Neural progenitor cell (in vitro differentiated cells): ENCODE measurements around the gene MOV10L1. TPM values are rescaled to one million over a fixed set of nuclear protein-coding genes. Genes with fewer than 3 reads are reported as not detected.
A peak's percentile ranks its signal among the peaks of the same experiment; 100 is the strongest.

Source experiments
- DNase-seq: peaks from one replicate; pipeline ENCODE4 v3.0.0-alpha.2; 2016; ENCODE audit warnings: low spot score
- H2AFZ ChIP-seq: fragments of 200-600 bp; sonication (generic); replicated peaks from 2 replicates; pipeline ENCODE4 v1.6.1; 2016; ENCODE audit warnings: antibody characterized with exemption
- H3F3A ChIP-seq: fragments of 200-600 bp; sonication (generic); 2 replicates; pipeline ENCODE4 v1.6.1; 2016; ENCODE audit warnings: antibody characterized with exemption, low read depth
- H3K27ac ChIP-seq: fragments of 200-600 bp; sonication (generic); 2 replicates; pipeline ENCODE4 v1.5.1; 2016; ENCODE audit warnings: mild to moderate bottlenecking
- H3K27me3 ChIP-seq: fragments of 200-600 bp; sonication (generic); 2 replicates; pipeline ENCODE4 v1.6.1; 2016; ENCODE audit warnings: mild to moderate bottlenecking, moderate library complexity
- H3K36me3 ChIP-seq: fragments of 200-600 bp; sonication (generic); 2 replicates; pipeline ENCODE4 v1.5.1; 2016
- H3K4me1 ChIP-seq: fragments of 200-600 bp; sonication (generic); 2 replicates; pipeline ENCODE4 v1.6.1; 2016; ENCODE audit warnings: mixed run types
- H3K4me2 ChIP-seq: fragments of 200-600 bp; sonication (generic); 2 replicates; pipeline ENCODE4 v1.6.1; 2016
- H3K4me3 ChIP-seq: fragments of 200-600 bp; sonication (generic); 2 replicates; pipeline ENCODE4 v1.5.1; 2016
- H3K79me2 ChIP-seq: fragments of 200-600 bp; sonication (generic); 2 replicates; pipeline ENCODE4 v1.6.1; 2016; ENCODE audit warnings: low read depth
- H3K9ac ChIP-seq: fragments of 200-600 bp; sonication (generic); 2 replicates; pipeline ENCODE4 v1.6.1; 2016
- H3K9me3 ChIP-seq: fragments of 200-600 bp; sonication (generic); 2 replicates; pipeline ENCODE4 v1.5.1; 2016; ENCODE audit warnings: low read depth
- H4K20me1 ChIP-seq: fragments of 200-600 bp; sonication (generic); 2 replicates; pipeline ENCODE4 v1.6.1; 2016; ENCODE audit warnings: low read depth
- H3K27ac Mint-ChIP-seq: 3 replicates; pipeline ENCODE4 v1.8.0; 2021; ENCODE audit warnings: mixed read lengths
- H3K27me3 Mint-ChIP-seq: 2 replicates; pipeline ENCODE4 v1.8.0; 2022; ENCODE audit warnings: low read depth, mild to moderate bottlenecking, inconsistent platforms, moderate library complexity, mixed read lengths; ENCODE audit not compliant: insufficient read depth
- H3K36me3 Mint-ChIP-seq: 3 replicates; pipeline ENCODE4 v1.8.0; 2021; ENCODE audit warnings: mixed read lengths
- H3K4me1 Mint-ChIP-seq: 3 replicates; pipeline ENCODE4 v1.8.0; 2021; ENCODE audit warnings: mixed read lengths
- H3K4me3 Mint-ChIP-seq: 3 replicates; pipeline ENCODE4 v1.8.0; 2021; ENCODE audit warnings: mild to moderate bottlenecking, moderate library complexity, mixed read lengths
- H3K9me3 Mint-ChIP-seq: 3 replicates; pipeline ENCODE4 v1.8.0; 2020; ENCODE audit warnings: mixed read lengths
- EZH2 ChIP-seq: fragments of 200-600 bp; sonication (generic); IDR thresholded peaks from 2 replicates; pipeline ENCODE4 v1.6.1; 2017; ENCODE audit warnings: antibody characterized with exemption, mild to moderate bottlenecking, moderate library complexity
- EZH2phosphoT487 ChIP-seq: fragments of 200-600 bp; sonication (generic); IDR thresholded peaks from 2 replicates; pipeline ENCODE4 v1.6.1; 2017; ENCODE audit warnings: antibody characterized with exemption
- total RNA-seq: library from RNA; depleted of rRNA; stranded (reverse); fragments of >200 nt; gene quantifications from 2 replicates; pipeline ENCODE4 v1.2.3, GENCODE V29; 2015; ENCODE audit warnings: low replicate concordance
- TF ChIP-seq, protein P1 (sequence below): fragments of 200-600 bp; sonication (generic); IDR thresholded peaks from 2 replicates; pipeline ENCODE4 v1.5.1; 2017; ENCODE audit warnings: antibody characterized with exemption, mild to moderate bottlenecking

MOV10L1 gene
- total RNA-seq, 1 donor from 2014 or later = not detected

DNA sequence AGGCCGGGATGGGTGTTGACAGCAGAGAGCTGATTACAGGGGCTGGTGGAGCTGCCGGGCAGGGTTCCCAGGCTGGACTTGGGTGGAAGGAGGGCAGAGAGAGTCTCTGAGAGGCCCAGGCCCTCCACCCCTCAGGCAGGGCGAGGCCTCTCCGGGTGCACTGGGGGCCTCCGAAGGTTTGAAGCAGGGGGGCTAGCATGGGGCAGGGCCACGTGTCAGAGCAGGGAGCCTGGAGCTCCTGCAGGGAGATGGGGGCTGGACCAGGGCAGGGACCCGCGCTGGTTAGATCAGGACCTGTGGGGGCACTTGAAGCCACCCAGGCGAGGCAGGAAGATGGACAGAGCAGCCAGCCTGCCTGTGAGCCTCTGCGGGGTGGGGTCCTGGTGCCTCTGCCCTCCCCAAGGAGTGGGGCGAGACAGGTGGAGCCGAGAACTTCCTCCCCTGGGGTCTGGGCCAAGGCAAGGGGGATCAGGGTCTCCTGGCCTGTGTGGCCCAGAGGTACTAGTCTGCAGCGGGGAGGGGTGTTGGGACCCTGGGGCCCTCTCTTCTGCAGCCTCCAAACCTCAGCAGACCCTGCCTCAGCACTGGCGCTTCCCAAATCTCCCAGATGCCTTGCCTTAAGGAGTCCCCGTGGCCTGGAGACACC lies 81.6 kb downstream of the MOV10L1 start:
- Mint-ChIP-seq H3K9me3 (no peaks in the 10 kb centered on the region), H3K36me3 (no peaks in the 10 kb centered on the region), H3K4me1 (peaks cover 14% of the 10 kb centered on the region), H3K4me3 (peak overlapping the region; percentile 86), H3K27me3 (peaks cover 24% of the 10 kb centered on the region), H3K27ac (no peak overlapping the region)
- Histone ChIP-seq H4K20me1 (no peaks in the 10 kb centered on the region), H3K79me2 (no peaks in the 10 kb centered on the region), H3F3A (peaks cover 13% of the 10 kb centered on the region), H3K4me1 (no peaks in the 10 kb centered on the region), H3K27me3 (peaks cover 52% of the 10 kb centered on the region), H3K36me3 (no peaks in the 10 kb centered on the region), H3K27ac (no peak overlapping the region), H3K9me3 (no peaks in the 10 kb centered on the region), H3K4me2 (peak overlapping the region; percentile 83), H3K4me3 (peak overlapping the region; percentile 56), H2AFZ (peak overlapping the region; percentile 89), H3K9ac (no peak overlapping the region)
- DNase-seq = no peak
- TF ChIP-seq EZH2 = peak; percentile 5
- no peak for TF ChIP-seq EZH2phosphoT487

DNA sequence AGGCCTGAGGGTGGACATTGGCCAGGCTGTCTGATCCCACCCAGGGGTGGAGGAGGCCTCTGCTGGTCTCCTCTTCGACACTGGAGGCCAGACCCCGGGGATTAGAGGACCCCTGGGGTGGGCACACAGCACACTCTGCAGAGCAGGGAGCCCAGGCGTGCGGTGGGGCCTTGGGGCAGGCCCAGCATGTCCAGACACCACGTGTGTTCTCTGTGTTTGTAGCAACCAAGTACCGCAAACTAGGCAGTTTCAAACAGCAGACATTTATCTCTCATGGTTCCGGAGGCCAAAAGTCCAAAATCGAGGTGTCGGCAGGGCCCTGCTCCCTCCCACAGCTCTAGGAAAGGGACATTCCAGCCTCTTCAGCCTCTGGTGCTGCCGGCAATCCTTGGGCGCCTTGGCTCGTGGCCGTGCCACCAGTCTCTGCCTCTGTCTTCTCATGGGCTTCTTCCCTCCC lies 82.2 kb downstream of the MOV10L1 start:
- Mint-ChIP-seq H3K36me3 (no peaks in the 10 kb centered on the region), H3K9me3 (no peaks in the 10 kb centered on the region), H3K27ac (no peak overlapping the region), H3K27me3 (peaks cover 24% of the 10 kb centered on the region), H3K4me1 (peaks cover 14% of the 10 kb centered on the region), H3K4me3 (peak overlapping the region; percentile 86)
- peaks cover 13% of the 10 kb centered on the region for H3F3A ChIP-seq
- no peaks in the 10 kb centered on the region for H3K9me3 ChIP-seq
- no peak overlapping the region for H3K4me3 ChIP-seq
- H3K27ac ChIP-seq = no peak overlapping the region
- no peak for TF ChIP-seq EZH2phosphoT487
- no peak for TF ChIP-seq EZH2
- TF ChIP-seq, protein P1, sequence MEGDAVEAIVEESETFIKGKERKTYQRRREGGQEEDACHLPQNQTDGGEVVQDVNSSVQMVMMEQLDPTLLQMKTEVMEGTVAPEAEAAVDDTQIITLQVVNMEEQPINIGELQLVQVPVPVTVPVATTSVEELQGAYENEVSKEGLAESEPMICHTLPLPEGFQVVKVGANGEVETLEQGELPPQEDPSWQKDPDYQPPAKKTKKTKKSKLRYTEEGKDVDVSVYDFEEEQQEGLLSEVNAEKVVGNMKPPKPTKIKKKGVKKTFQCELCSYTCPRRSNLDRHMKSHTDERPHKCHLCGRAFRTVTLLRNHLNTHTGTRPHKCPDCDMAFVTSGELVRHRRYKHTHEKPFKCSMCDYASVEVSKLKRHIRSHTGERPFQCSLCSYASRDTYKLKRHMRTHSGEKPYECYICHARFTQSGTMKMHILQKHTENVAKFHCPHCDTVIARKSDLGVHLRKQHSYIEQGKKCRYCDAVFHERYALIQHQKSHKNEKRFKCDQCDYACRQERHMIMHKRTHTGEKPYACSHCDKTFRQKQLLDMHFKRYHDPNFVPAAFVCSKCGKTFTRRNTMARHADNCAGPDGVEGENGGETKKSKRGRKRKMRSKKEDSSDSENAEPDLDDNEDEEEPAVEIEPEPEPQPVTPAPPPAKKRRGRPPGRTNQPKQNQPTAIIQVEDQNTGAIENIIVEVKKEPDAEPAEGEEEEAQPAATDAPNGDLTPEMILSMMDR = no peak
- no peak overlapping the region for H2AFZ ChIP-seq
- DNase-seq = no peak
- no peak overlapping the region for H3K4me2 ChIP-seq
- H4K20me1 ChIP-seq = no peaks in the 10 kb centered on the region
- no peaks in the 10 kb centered on the region for H3K4me1 ChIP-seq
- H3K79me2 ChIP-seq = no peaks in the 10 kb centered on the region
- H3K9ac ChIP-seq = no peak overlapping the region
- peaks cover 49% of the 10 kb centered on the region for H3K27me3 ChIP-seq
- no peaks in the 10 kb centered on the region for H3K36me3 ChIP-seq

DNA sequence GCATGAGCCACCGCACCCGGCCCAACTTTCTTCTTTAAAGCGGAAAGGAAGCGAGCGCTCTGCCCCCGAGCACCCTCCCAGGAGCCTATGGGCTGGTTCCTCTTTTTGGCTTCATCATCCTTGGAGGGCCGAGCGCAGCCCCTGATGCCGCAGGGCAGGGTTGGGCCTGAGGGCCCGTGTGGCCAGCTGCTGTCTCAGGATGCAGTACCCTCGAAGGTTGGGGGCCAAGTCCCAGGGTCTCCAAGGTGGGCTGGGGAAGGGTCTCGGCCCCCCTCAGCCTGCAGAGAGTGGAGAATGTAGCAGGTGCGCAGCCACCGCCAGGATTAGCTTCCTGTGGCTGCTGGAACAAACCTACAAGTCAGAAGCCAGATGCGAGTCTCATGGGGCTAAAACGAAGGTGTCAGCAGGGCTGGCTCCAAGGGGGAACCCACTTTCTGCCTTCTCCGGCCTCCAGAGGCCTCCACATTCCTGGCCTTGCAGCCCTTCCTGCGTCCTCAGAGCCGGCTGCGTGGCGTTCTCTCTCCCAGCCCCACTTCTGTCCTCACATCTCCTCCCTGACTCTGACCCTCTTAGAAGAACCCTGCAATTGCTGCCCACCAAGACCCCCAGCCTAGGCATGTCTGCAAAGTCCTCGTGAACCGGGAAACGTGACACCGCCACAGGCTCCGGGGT lies 83.6 kb downstream of the MOV10L1 start:
- Histone ChIP-seq H3K36me3 (no peaks in the 10 kb centered on the region), H3K4me2 (no peak overlapping the region), H3K9me3 (no peaks in the 10 kb centered on the region), H3F3A (peaks cover 13% of the 10 kb centered on the region), H3K4me1 (no peaks in the 10 kb centered on the region), H3K27ac (no peak overlapping the region), H4K20me1 (no peaks in the 10 kb centered on the region), H3K9ac (no peak overlapping the region), H3K4me3 (no peak overlapping the region), H2AFZ (no peak overlapping the region), H3K79me2 (no peaks in the 10 kb centered on the region), H3K27me3 (peaks cover 34% of the 10 kb centered on the region)
- no peak for DNase-seq
- Mint-ChIP-seq H3K4me1 (peaks cover 16% of the 10 kb centered on the region), H3K27ac (no peak overlapping the region), H3K9me3 (no peaks in the 10 kb centered on the region), H3K4me3 (no peak overlapping the region), H3K36me3 (peaks cover 2% of the 10 kb centered on the region), H3K27me3 (peaks cover 18% of the 10 kb centered on the region)
- TF ChIP-seq EZH2 (no peak), EZH2phosphoT487 (no peak)
- TF ChIP-seq, protein P1 = no peak

DNA sequence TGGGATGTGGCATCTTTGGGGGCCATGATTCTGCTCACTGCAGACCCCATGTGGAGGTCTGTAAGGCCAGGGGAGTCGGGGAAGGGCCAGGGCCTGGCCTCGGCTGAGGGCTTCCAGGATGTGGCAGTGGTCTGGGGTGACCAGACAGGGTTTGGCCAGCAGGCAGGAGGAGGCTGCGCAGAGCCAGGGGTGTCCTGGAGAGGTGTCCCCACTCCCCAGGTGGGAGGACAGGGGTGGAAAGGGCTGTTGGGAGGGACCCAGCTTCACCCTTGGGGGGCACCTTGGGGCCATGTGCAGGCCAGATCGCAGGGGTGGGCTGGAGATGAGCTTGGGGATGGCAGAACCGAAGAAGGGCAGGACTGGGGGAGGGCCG lies 84.2 kb downstream of the MOV10L1 start:
- Mint-ChIP-seq H3K27ac (no peak overlapping the region), H3K4me3 (no peak overlapping the region), H3K9me3 (no peaks in the 10 kb centered on the region), H3K36me3 (peaks cover 2% of the 10 kb centered on the region), H3K4me1 (peaks cover 14% of the 10 kb centered on the region), H3K27me3 (peaks cover 13% of the 10 kb centered on the region)
- no peak for DNase-seq
- no peak for TF ChIP-seq EZH2
- TF ChIP-seq, protein P1 = no peak
- TF ChIP-seq EZH2phosphoT487 = no peak
- no peaks in the 10 kb centered on the region for H3K4me1 ChIP-seq
- H3K4me2 ChIP-seq = no peak overlapping the region
- H3K27me3 ChIP-seq = peaks cover 29% of the 10 kb centered on the region
- no peak overlapping the region for H3K27ac ChIP-seq
- H3K79me2 ChIP-seq = no peaks in the 10 kb centered on the region
- no peaks in the 10 kb centered on the region for H3K9me3 ChIP-seq
- H3K36me3 ChIP-seq = no peaks in the 10 kb centered on the region
- no peak overlapping the region for H3K4me3 ChIP-seq
- no peaks in the 10 kb centered on the region for H4K20me1 ChIP-seq
- no peak overlapping the region for H2AFZ ChIP-seq
- H3K9ac ChIP-seq = no peak overlapping the region
- peaks cover 13% of the 10 kb centered on the region for H3F3A ChIP-seq
